GM19025 (cell line): Measurements from ENCODE around the gene NSFL1C.

ENCODE experiments used
- ATAC-seq: cut with Tn5 transposase; IDR thresholded peaks from one replicate; pipeline ENCODE4 v1.9.1; 2021; ENCODE audit warnings: mild to moderate bottlenecking, low read depth, moderate library complexity; ENCODE audit not compliant: unreplicated experiment

Gene NSFL1C

DNA sequence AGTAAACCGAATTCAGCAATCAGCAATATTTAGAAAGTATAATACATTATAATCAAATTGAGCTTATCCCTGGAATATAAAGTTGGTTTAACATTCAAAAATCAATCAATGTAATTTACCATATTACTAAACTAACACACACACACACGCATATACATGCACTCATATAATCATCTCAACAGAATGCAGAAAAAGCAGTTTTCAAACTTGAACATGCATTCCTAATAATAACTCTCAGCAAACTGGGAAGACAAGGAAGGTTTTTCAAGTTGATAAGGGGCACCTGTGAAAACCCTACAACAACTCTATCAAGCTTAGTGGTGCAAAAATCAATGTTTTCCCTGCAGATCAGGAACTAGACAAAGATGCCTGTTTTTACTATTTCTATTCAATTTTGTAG is 19.9 kb upstream of the NSFL1C start:
- ATAC-seq: no peak

DNA sequence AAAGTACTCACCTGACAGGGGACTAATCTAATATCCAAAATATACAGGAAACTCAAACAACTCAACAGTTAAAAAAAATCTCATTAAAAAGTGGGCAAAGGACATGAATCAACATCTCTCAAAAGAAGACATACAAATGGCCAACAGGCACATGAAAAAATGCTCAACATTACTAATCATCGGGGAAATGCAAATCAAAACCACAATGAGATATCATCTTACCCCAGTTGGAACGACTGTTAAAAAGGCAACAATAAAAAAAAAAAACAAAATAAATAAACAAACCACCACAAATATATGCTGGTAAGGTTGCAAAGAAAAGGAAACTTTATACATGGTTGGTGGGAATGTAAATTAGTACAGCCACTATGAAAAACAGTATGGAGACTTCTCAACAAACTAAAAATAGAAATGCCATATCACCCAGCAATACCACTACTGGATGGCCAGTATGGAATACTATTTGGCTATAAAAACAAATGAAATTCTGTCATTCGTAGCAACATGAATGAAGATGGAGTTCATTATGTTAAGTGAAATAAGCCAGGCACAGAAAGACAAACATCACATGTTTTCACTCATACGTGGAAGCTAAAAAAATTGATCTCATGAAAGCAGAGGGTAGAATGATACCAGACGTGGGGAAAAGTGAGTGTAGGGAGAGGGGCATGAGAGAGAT is 17.9 kb upstream of the NSFL1C start:
- ATAC-seq: no peak

GRCh38 chr20:1479831-1480595 is 13.4 kb upstream of the NSFL1C start:
- no peak for ATAC-seq

- ATAC-seq: no peak
These were observed 11.9 kb upstream of the NSFL1C start for GRCh38 chr20:1478566-1478965.

- ATAC-seq: no peak
These were observed 11.3 kb upstream of the NSFL1C start for GRCh38 chr20:1477896-1478490.

DNA sequence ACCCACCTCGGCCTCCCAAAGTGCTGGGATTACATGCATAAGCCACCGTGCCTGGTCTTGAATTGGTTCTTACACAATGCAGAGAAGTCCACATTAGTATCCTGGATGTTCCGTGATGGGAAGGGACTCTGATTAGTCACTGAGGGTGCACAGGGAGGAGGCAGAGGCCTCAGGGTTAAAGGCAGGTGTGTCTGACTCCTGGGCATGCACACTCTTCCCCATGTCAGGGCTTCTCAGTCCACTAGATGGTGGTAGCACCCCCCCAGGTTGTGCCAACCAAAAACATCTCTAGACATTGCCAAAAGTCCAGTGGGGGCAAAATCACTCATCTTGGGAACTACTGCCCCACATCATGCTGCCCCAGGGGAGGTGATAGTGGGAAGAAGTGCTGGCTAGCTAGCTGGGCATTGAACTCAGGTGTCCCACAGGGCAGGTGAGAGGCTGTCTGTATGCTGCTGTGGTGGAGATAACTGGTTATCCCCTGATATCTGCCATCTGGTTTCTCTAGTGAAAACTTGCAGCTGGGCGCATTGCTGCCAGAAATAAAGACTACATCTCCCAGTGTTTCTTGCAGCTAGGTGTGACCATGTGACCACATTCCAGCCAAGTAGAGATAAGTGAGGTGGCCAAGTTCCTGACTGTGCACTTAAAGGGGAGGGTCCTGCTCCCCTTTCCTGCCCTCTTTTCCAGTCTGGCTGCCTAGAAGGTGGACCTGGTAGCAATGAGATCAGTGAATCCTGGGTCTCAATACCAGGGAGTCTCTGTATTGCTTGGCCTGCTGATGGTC is 8.4 kb upstream of the NSFL1C start:
- ATAC-seq: no peak

GRCh38 chr20:1474325-1474724 is 7.7 kb upstream of the NSFL1C start:
- no peak for ATAC-seq

GRCh38 chr20:1473246-1474220 is 6.9 kb upstream of the NSFL1C start:
- no peak for ATAC-seq

DNA sequence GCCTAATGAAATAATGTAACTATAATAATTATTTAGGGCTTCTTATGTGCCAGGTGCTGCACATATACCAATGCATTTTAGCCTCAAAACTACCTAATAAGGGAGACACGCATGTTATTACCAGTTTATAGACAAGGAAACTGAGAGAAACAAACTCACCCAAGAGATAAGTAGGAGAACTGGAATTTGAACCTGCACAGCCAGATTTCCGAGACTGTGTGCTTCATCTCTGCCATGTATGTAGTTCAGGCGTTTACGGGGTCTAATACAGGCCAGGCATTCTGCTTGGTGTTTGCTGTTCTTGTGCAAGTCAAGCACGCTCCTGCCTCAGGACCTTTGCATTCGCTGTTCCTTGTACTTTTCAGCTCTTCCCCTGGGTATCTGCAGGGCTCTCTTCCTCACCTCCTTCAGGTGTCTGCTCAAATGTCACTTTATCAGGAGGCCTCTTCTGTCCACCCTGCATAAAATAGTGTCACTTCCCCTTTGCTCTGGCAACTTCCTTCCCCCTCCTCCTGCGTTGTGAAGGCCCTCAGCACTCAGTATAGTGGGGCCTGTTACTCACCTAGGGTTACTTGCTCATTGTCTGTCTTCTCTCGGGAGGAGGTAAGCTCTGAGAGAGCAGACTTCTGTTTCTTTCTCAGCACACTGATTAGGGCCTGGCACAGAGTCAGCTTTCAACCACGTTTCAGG is 6.1 kb upstream of the NSFL1C start:
- no peak for ATAC-seq

DNA sequence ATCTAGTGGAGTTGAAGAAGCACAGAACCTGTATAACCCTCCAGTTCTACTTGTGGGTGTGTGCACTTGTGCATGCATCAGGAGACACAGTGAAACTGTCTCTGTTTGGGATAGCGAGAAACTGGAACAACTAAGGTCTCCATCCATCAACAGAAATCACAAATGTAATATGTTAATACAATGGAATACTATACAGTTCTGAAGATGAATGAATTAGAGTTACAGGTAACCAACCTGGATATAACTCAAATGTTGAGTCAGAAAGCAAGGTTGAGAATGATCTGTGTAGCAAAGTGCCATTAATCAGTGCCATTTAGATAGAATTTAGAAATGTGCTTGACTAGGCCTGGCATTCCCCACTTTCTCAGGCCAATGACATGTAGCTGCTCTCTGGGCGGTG is 4.6 kb upstream of the NSFL1C start:
- no peak for ATAC-seq

- ATAC-seq: no peak
These were observed 3.4 kb upstream of the NSFL1C start for GRCh38 chr20:1469925-1470571.

GRCh38 chr20:1469306-1469905 is 2.8 kb upstream of the NSFL1C start:
- ATAC-seq: no peak

DNA sequence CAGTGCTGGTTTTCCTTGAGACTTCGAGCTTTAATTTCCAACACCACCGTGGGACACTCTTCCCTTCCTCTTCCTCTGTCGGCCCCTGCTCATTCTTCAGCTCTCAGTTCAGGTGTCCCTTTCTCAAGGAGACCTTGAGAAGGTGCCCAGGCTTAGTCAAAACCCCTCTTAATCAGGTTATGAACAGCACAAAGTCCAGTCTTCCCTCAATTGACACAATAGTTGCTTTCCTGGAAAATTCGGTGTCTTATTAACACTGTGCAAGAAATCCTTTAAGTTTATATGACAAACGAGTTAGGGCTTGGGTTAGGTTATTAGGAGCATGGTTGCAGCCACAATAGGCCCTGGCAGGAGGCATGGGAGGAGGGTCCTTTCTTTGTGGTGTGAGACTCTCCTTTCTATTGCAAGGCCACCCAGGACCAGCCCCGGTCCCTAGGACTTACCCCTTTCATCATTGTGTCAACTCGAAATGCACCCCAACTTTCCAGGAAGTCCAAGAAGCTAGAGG is 1.5 kb upstream of the NSFL1C start:
- ATAC-seq: no peak

DNA sequence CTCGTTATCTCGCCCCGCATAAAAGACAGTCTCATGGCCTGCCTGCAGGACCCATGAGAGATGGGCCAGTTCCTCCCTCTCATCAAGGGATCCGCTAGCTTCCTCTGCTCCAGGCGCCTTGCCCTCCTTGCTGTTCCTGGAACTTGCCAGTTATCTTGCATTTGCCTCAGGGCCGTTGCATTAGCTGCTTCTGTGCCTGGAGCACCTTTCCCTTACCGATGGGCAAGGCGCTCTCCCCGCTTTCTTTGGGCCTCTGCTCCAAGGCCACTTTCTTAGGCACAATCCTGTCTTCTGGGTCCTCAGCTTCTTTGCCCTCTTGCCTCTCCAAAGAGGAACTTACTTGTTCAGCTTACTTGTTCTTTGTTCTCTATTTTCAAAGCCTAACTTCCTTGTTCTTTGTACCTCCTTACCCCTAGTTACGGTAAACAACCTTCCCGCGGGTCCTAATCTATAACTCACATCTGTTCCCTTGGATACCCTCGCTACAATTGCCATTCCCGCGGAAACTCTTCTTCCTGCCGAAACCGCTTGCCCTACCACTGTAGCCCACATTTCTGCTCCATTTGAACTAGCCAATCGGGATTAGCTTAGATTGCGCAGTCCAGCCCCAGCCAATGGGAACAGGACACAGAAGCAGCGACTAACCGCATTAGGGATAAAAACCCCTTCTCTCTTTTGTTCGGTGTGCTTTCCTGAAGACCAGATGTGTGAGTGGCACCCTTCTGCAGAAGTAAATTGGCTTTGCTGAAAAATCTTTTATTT is 887 bp upstream of the NSFL1C start:
- ATAC-seq: no peak

- ATAC-seq: no peak
These were observed 369 bp upstream of the NSFL1C start for GRCh38 chr20:1467082-1467354.

DNA sequence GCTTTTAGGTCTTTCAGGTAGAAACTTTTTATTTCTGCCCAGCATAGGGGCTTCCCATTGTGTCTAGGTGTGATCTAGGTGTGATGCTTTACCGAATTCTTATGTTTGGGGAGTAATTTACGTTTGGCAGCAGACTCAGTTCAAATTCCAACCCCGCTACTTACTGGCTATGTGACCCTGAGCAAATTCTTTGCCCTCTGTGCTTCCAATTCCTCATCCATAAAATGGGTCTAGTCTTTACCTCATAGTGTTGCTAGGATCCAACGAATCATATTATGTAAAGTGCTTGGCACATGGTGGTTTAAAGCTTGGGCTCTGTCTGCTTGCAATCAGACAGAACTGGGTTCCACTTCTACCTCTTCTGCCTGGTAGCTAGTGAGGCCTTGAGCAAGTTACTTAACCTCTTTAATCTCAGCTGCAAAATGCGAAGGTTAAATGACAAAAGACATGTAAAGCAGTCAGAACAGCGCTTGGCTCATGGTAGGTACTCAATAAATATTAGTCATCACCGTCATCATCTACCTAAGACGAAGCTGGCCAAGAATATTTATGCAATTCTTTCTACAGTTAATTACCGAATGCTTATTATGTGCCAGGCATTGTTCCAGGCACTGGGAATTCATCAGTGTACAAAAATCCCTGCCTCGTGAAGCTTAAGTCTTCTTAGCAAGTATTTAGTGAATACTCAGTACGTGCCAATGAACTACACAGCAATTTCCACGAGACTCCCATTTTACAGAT is 1.0 kb downstream of the NSFL1C start:
- ATAC-seq: no peak

DNA sequence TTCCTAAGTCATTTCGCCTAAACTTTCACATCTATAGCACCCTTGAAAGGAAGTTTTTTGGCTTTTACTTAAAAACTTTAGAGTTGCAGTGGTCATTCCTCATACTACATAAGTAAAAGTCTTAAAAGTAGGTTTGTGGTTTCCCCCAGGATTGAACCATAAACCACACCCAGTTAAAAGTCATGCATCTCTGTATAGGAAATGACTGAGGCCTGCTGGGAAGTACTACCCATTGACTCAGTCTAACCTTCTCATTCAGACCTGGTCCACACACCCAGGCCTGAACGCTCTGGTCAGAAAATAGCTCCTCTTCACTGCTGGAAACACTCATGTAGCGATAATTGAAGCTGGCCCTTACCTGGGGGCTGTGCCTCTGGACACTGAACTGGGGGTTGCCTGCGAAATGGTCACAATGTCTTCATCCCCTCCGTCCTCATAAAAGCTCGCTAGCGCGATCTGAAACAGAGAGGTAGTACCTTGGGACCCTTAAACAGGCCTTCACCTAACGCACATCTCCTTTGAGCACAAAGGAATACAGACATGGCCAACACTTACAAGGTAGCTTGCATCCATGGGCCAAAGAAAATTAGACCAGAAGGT is 2.6 kb downstream of the NSFL1C start:
- no peak for ATAC-seq
